ENCODE data around the gene KRT86.

KRT86 gene

DNA sequence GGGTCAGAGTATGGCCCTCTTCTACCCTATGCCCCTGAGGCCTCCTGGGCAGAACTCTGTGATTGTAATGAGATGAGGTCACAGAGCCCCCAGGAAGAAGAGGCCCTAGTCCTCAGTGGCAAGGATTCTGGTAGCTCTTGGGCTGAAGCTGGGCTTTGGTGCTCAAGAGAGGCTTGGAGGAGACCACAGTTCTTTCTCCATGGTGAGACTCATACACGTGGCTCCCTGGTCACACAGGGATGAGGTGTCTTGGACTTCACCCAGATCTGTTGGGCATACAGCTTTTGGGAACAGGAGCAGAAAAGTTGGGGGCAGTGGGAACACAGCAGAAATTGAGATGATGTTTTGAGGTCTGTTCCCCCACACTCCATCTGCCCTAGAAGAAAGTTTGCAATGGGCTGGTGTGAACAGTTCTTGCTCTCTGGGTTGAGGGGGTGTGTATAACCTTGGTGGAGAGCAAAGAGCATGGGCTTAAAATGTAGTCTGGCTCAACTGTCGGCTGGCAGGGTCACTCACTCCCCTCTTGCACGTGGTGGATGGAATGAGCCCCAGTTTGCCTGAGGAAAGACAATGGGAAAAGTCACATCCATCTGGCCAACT lies at the start of gene KRT86:
KRT86 (plus strand) TSS at position 125 of the 600 bp plus-strand sequence. CDS start 27,272 bp downstream, outside the sequence.
- Histone ChIP-seq H3K4me3 (ENCODE audit: low read depth, low read length) (no peak within 1 kb of the TSS), H3K36me3 (replicated peaks) (no peaks in the 10 kb centered on the region), H3K27ac (no peak within 1 kb of the TSS), H3K27me3 (replicated peaks) (peaks cover under 1% of the 10 kb centered on the region)
- TF ChIP-seq, protein P1, sequence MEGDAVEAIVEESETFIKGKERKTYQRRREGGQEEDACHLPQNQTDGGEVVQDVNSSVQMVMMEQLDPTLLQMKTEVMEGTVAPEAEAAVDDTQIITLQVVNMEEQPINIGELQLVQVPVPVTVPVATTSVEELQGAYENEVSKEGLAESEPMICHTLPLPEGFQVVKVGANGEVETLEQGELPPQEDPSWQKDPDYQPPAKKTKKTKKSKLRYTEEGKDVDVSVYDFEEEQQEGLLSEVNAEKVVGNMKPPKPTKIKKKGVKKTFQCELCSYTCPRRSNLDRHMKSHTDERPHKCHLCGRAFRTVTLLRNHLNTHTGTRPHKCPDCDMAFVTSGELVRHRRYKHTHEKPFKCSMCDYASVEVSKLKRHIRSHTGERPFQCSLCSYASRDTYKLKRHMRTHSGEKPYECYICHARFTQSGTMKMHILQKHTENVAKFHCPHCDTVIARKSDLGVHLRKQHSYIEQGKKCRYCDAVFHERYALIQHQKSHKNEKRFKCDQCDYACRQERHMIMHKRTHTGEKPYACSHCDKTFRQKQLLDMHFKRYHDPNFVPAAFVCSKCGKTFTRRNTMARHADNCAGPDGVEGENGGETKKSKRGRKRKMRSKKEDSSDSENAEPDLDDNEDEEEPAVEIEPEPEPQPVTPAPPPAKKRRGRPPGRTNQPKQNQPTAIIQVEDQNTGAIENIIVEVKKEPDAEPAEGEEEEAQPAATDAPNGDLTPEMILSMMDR (IDR thresholded peaks at IDR 0.05; ENCODE audit: low read depth, low read length, missing control alignments) = no peak
- in situ Hi-C loops (cut with HindIII; ENCODE audit: low pct_ligation_motif_present, low sequenced_read_pairs) = no loop called here
- no peak for DNase-seq

DNA sequence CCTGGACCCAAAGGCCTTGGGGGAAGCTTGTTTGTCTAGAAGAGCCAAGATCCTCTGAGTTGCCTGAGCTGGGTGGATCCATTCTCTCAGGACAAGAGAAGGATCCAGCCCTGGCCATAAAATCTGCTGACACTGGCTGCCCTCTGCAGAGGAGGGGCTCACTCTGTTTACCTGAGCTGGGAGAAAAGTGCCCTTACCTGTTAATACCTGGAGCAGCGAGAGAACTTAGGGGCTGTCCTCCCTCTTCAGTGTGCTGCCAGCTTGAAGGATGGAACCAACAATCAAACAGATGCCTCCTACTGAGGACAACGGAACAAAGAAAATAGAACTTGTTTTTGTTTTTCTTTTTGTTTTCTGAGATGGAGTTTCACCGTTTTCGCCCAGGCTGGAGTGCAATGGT lies 48.7 kb upstream of the KRT86 start:
- TF ChIP-seq, protein P1 (IDR thresholded peaks at IDR 0.05; ENCODE audit: low read depth, low read length, missing control alignments) = no peak
- Histone ChIP-seq H3K27me3 (replicated peaks) (no peaks in the 10 kb centered on the region), H3K4me3 (ENCODE audit: low read depth, low read length) (no peak overlapping the region), H3K36me3 (replicated peaks) (no peaks in the 10 kb centered on the region), H3K27ac (no peak overlapping the region)
- no peak for DNase-seq
- in situ Hi-C loops (cut with HindIII; ENCODE audit: low pct_ligation_motif_present, low sequenced_read_pairs) = no loop called here

DNA sequence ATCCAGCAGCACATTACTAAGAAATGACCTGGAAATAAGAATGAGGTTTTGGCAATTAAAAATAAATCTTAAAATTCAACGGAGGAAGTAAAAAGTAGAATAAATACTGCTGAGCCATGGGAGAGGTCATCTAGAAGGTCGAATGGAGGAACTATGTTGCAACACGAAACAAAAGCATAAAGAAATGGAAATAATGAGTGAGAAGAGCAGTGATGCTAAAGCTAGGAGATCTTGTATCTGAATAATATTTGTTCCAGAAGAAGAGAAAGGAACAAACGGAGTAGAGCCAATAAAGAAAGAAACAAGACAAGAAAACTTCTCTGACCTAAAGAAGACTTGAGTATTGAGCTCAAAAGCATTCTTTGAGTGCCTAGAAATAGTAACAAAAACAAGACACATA lies 48.0 kb upstream of the KRT86 start:
- Histone ChIP-seq H3K27ac (peak overlapping the region; percentile 8), H3K36me3 (replicated peaks) (no peaks in the 10 kb centered on the region), H3K4me3 (ENCODE audit: low read depth, low read length) (no peak overlapping the region), H3K27me3 (replicated peaks) (no peaks in the 10 kb centered on the region)
- TF ChIP-seq, protein P1 (IDR thresholded peaks at IDR 0.05; ENCODE audit: low read depth, low read length, missing control alignments) = no peak
- in situ Hi-C loops (cut with HindIII; ENCODE audit: low pct_ligation_motif_present, low sequenced_read_pairs) = no loop called here
- no peak for DNase-seq

DNA sequence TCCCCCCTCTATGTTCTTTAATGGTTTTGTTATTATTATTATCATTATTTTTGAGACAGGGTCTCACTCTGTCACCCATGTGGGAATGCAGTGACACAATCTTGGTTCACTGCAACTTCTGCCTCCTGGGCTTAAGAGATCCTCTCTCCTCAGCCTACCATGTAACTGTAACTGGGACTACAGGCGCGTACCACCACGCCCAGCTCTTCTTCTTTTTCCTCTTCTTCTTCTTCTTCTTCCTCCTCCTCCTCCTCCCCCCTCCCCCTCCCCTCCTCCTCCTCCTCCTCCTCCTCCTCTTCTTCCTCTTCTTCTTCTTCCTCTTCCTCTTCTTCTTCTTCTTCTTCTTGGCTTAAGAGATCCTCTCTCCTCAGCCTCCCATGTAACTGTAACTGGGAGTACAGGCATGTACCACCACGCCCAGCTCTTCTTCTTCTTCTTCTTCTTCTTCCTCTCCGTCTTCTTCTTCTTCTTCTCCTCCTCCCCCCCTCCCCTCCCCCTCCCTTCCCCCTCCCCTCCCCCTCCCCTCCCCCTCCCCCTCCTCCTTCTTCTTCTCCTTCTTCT lies 46.8 kb upstream of the KRT86 start:
- Histone ChIP-seq H3K36me3 (replicated peaks) (no peaks in the 10 kb centered on the region), H3K27me3 (replicated peaks) (no peaks in the 10 kb centered on the region), H3K4me3 (ENCODE audit: low read depth, low read length) (no peak overlapping the region), H3K27ac (no peak overlapping the region)
- in situ Hi-C loops (cut with HindIII; ENCODE audit: low pct_ligation_motif_present, low sequenced_read_pairs) = no loop called here
- no peak for DNase-seq
- TF ChIP-seq, protein P1 (IDR thresholded peaks at IDR 0.05; ENCODE audit: low read depth, low read length, missing control alignments) = no peak

DNA sequence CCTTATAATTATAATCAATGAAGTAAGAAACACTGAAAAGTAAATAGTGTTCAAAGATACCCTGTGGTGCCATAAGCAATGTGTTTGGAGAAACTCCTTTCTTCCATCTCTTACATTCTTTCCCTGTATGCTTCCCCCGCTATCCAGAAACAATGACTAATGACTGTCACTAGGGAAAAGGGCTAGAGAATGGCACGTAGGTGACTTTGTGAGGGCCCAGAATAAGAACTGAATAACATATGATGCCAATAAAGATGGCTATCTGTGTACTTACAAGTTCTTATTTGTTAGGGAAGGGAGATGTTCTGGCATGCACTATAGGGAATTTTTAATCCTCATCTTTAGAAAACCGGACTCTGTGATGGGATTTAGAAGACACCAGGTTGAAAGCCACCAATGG lies 46.1 kb upstream of the KRT86 start:
- no peak for DNase-seq
- no peak overlapping the region for H3K27ac ChIP-seq
- H3K36me3 ChIP-seq (replicated peaks) = no peaks in the 10 kb centered on the region
- no peak overlapping the region for H3K4me3 ChIP-seq (ENCODE audit: low read depth, low read length)
- no peaks in the 10 kb centered on the region for H3K27me3 ChIP-seq (replicated peaks)
- in situ Hi-C loops (cut with HindIII; ENCODE audit: low pct_ligation_motif_present, low sequenced_read_pairs) = no loop called here
- TF ChIP-seq, protein P1 (IDR thresholded peaks at IDR 0.05; ENCODE audit: low read depth, low read length, missing control alignments) = no peak

DNA sequence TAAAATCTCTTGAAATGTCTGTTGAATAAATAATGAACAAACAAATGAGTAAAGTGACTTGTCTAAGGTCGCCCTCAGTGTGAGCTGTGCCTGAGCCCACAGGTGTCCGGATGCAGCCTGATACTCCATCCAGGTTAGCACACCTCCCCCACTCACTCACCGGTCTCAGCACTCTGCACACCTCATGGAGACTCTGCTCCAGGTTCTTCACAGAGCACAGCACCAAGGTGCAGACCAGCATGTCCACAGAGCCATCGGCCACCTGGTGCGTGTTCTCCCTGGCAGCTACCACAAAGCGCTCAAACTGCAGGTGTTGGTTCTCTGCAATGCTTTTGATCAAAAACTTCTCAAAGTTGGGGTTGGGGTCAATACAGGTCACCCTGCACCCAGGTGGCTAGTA lies 45.5 kb upstream of the KRT86 start:
- DNase-seq = no peak
- no peak overlapping the region for H3K27ac ChIP-seq
- no peak overlapping the region for H3K4me3 ChIP-seq (ENCODE audit: low read depth, low read length)
- TF ChIP-seq, protein P1 (IDR thresholded peaks at IDR 0.05; ENCODE audit: low read depth, low read length, missing control alignments) = no peak
- no peaks in the 10 kb centered on the region for H3K36me3 ChIP-seq (replicated peaks)
- in situ Hi-C loops (cut with HindIII; ENCODE audit: low pct_ligation_motif_present, low sequenced_read_pairs) = no loop called here
- no peaks in the 10 kb centered on the region for H3K27me3 ChIP-seq (replicated peaks)
